Osteoblast (primary cell): Measurements from ENCODE around the gene DMBT1. TPM values are rescaled to one million over a fixed set of nuclear protein-coding genes. Genes with fewer than 3 reads are reported as not detected.

Source experiments
- DNase-seq: peaks from one replicate; pipeline ENCODE4 v3.0.0; 2011; ENCODE audit warnings: low spot score, mixed read lengths; ENCODE audit not compliant: insufficient read length; ENCODE audit errors: missing footprints
- H2AFZ ChIP-seq: 2 replicates; pipeline ENCODE4 v1.6.0; 2011; ENCODE audit warnings: mild to moderate bottlenecking, low read length
- H3K27ac ChIP-seq: 2 replicates; pipeline ENCODE4 v1.5.1; 2011; ENCODE audit warnings: mild to moderate bottlenecking, low read depth, low read length, moderate library complexity
- H3K27me3 ChIP-seq: 2 replicates; pipeline ENCODE4 v1.6.0; 2012; ENCODE audit warnings: mild to moderate bottlenecking, control low read depth, inconsistent platforms, low read length, moderate library complexity; ENCODE audit not compliant: insufficient read depth
- H3K36me3 ChIP-seq: 2 replicates; pipeline ENCODE4 v1.5.1; 2011; ENCODE audit warnings: mild to moderate bottlenecking, low read length, control low read depth, moderate library complexity; ENCODE audit not compliant: insufficient read depth
- H3K4me1 ChIP-seq: 2 replicates; pipeline ENCODE4 v1.5.1; 2011; ENCODE audit warnings: mild to moderate bottlenecking, low read length, control low read depth, moderate library complexity; ENCODE audit not compliant: insufficient read depth
- H3K4me2 ChIP-seq: 2 replicates; pipeline ENCODE4 v1.6.0; 2011; ENCODE audit warnings: mild to moderate bottlenecking, low read length; ENCODE audit not compliant: insufficient read depth
- H3K4me3 ChIP-seq: fragments of 200-600 bp; sonication (generic); 3 replicates; pipeline ENCODE4 v1.5.1; 2012; ENCODE audit warnings: mild to moderate bottlenecking, low read length, inconsistent platforms; ENCODE audit not compliant: insufficient read depth
- H3K79me2 ChIP-seq: 2 replicates; pipeline ENCODE4 v1.6.0; 2012; ENCODE audit warnings: mild to moderate bottlenecking, low read length, control low read depth, inconsistent platforms; ENCODE audit not compliant: insufficient read depth
- H3K9me3 ChIP-seq: 2 replicates; pipeline ENCODE4 v1.5.1; 2011; ENCODE audit warnings: low read depth, low read length, control low read depth
- H4K20me1 ChIP-seq: 2 replicates; pipeline ENCODE4 v1.6.0; 2012; ENCODE audit warnings: mild to moderate bottlenecking, low read length, control low read depth; ENCODE audit not compliant: insufficient read depth
- CTCF ChIP-seq: IDR thresholded peaks from 2 replicates; pipeline ENCODE4 v1.5.1; 2011; ENCODE audit warnings: mild to moderate bottlenecking, low read depth, low read length, moderate library complexity; ENCODE audit errors: extremely low read depth
- total RNA-seq: library from RNA; depleted of rRNA; stranded (reverse); fragments of >200 nt; gene quantifications from 2 replicates; pipeline ENCODE4 v1.2.3, GENCODE V29; 2012

Gene DMBT1
- total RNA-seq, 1 donor, result under 0.01 TPM

GRCh38 chr10:122515588-122516231, 44.8 kb upstream of the DMBT1 start:
- no peak overlapping the region for H2AFZ ChIP-seq

GRCh38 chr10:122516734-122517133, 43.8 kb upstream of the DMBT1 start:
- Histone ChIP-seq H3K79me2 (no peaks in the 10 kb centered on the region), H3K4me2 (no peak overlapping the region), H3K27me3 (no peaks in the 10 kb centered on the region), H3K4me3 (no peak overlapping the region), H4K20me1 (no peaks in the 10 kb centered on the region), H3K9me3 (no peaks in the 10 kb centered on the region), H3K36me3 (peaks cover 12% of the 10 kb centered on the region), H3K27ac (no peak overlapping the region), H3K4me1 (peaks cover 25% of the 10 kb centered on the region), H2AFZ (no peak overlapping the region)
- no peak for TF ChIP-seq CTCF
- peak; percentile 62 for DNase-seq

More at GRCh38 chr10:122515588-122516231, 44.8 kb upstream of the DMBT1 start:
- no peak for TF ChIP-seq CTCF
- peaks cover 25% of the 10 kb centered on the region for H3K4me1 ChIP-seq
- H3K4me2 ChIP-seq, result no peak overlapping the region
- H4K20me1 ChIP-seq, result no peaks in the 10 kb centered on the region
- H3K9me3 ChIP-seq, result no peaks in the 10 kb centered on the region
- peak; percentile 94 for DNase-seq
- no peaks in the 10 kb centered on the region for H3K79me2 ChIP-seq
- H3K27me3 ChIP-seq, result no peaks in the 10 kb centered on the region
- no peak overlapping the region for H3K4me3 ChIP-seq
- H3K36me3 ChIP-seq, result peaks cover 18% of the 10 kb centered on the region
- H3K27ac ChIP-seq, result peak overlapping the region; percentile 86

- DNase-seq, result no peak
- Histone ChIP-seq H3K36me3 (peaks cover 9% of the 10 kb centered on the region), H4K20me1 (no peaks in the 10 kb centered on the region), H3K27ac (no peak overlapping the region), H2AFZ (no peak overlapping the region), H3K4me2 (no peak overlapping the region), H3K27me3 (no peaks in the 10 kb centered on the region), H3K79me2 (no peaks in the 10 kb centered on the region), H3K4me3 (no peak overlapping the region), H3K4me1 (peaks cover 22% of the 10 kb centered on the region), H3K9me3 (no peaks in the 10 kb centered on the region)
- TF ChIP-seq CTCF, result no peak
Observed at GRCh38 chr10:122519144-122519543, 41.4 kb upstream of the DMBT1 start.

- no peak for TF ChIP-seq CTCF
- Histone ChIP-seq H3K9me3 (no peaks in the 10 kb centered on the region), H3K79me2 (no peaks in the 10 kb centered on the region), H4K20me1 (no peaks in the 10 kb centered on the region), H3K4me2 (no peak overlapping the region), H3K4me3 (no peak overlapping the region), H3K27me3 (no peaks in the 10 kb centered on the region), H2AFZ (no peak overlapping the region), H3K36me3 (peaks cover 9% of the 10 kb centered on the region), H3K27ac (no peak overlapping the region), H3K4me1 (peaks cover 15% of the 10 kb centered on the region)
- DNase-seq, result no peak
Observed at GRCh38 chr10:122519873-122520272, 40.7 kb upstream of the DMBT1 start.
